HepG2 (cell line): ENCODE measurements around the gene HNF1B. TPM values are rescaled to one million over a fixed set of nuclear protein-coding genes. Genes with fewer than 3 reads are reported as not detected.
A peak's percentile ranks its signal among the peaks of the same experiment; 100 is the strongest.

Source experiments
- ATAC-seq: fragments of 200-7000 bp; cut with Tn5 transposase; 3 replicates; pipeline ENCODE4 v1.9.1; 2020; ENCODE audit warnings: mild to moderate bottlenecking, moderate library complexity
- BruUV-seq: library from RNA; stranded (reverse); fragments of 400-500 nt; replicated peaks from 2 replicates; lab custom pipeline; 2021; lab: Mats Ljungman, UMichigan
- CTCF ChIA-PET: fragments of 300-600 bp; formaldehyde crosslinking; extraction: SDS; loops from one replicate; lab custom pipeline; 2021; ENCODE audit warnings: low total read pairs, inconsistent platforms, low intra/inter-chr PET ratio; lab: Yijun Ruan, JAX
- POLR2A ChIA-PET: fragments of 350-600 bp; sonication (Branson Sonifier 250); formaldehyde crosslinking; loops from one replicate; lab custom pipeline; 2020; ENCODE audit warnings: antibody characterized with exemption, inconsistent platforms; lab: Yijun Ruan, JAX
- DNase-seq: peaks from one replicate; pipeline ENCODE4 v3.0.0-alpha.2; 2015; ENCODE audit warnings: low spot score
- FAIRE-seq: peaks from 3 replicates; lab custom pipeline; 2011; peaks lifted over from hg19 to GRCh38; lab: Jason Lieb, UNC
- H2AFZ ChIP-seq: one replicate; pipeline ENCODE4 v1.6.1; 2011; ENCODE audit warnings: low read length, inconsistent platforms
- H3K27ac ChIP-seq: fragments of 300-600 bp; 3 replicates; pipeline ENCODE4 v1.8.0; 2011; ENCODE audit warnings: mixed run types, mild to moderate bottlenecking, mixed read lengths, low read length, inconsistent platforms; ENCODE audit not compliant: insufficient read depth; ENCODE audit errors: extremely low read length
- H3K27me3 ChIP-seq, 2 experiments: fragments of 200-600 bp in 1 of 2; 2 replicates in 1 of 2; 3 replicates in 1 of 2; pipeline versions ENCODE4 v1.6.0 to v1.8.0; 2011; ENCODE audit warnings: low read length in 2 of 2, mild to moderate bottlenecking in 2 of 2, moderate library complexity in 2 of 2, inconsistent platforms in 1 of 2; ENCODE audit not compliant: insufficient read depth in 2 of 2, control insufficient read depth in 1 of 2
- H3K36me3 ChIP-seq, 2 experiments: fragments of 200-600 bp in 1 of 2; replicated peaks in 1 of 2; 2 replicates in 1 of 2; 3 replicates in 1 of 2; pipeline versions ENCODE4 v1.5.1 to v1.8.0; 2011; ENCODE audit warnings: low read length in 2 of 2, inconsistent platforms in 1 of 2; ENCODE audit not compliant: insufficient read depth in 2 of 2, control insufficient read depth in 1 of 2
- H3K4me1 ChIP-seq: 2 replicates; pipeline ENCODE4 v1.5.1; 2012; ENCODE audit warnings: low read length, inconsistent platforms; ENCODE audit not compliant: insufficient read depth
- H3K4me2 ChIP-seq: 2 replicates; pipeline ENCODE4 v1.6.0; 2011; ENCODE audit warnings: low read depth, low read length, inconsistent platforms
- H3K4me3 ChIP-seq, 3 experiments: fragments of 200-600 bp in 1 of 3; sonication (generic), shearing (Covaris generic) in 1 of 3; replicated peaks in 1 of 3; 2 replicates each; pipeline ENCODE4 v1.5.1; 2011 to 2016; ENCODE audit warnings: low read length in 3 of 3, inconsistent platforms in 2 of 3, low read depth in 2 of 3, mild to moderate bottlenecking in 2 of 3, control low read depth in 1 of 3, mixed read lengths in 1 of 3; ENCODE audit not compliant: insufficient read depth in 1 of 3
- H3K79me2 ChIP-seq: one replicate; pipeline ENCODE4 v1.6.1; 2011; ENCODE audit warnings: low read length, inconsistent platforms; ENCODE audit not compliant: insufficient read depth
- H3K9ac ChIP-seq: 2 replicates; pipeline ENCODE4 v1.6.0; 2011; ENCODE audit warnings: mild to moderate bottlenecking, low read depth, low read length, inconsistent platforms; ENCODE audit not compliant: insufficient read depth
- H3K9me3 ChIP-seq: 2 replicates; pipeline ENCODE4 v1.5.1; 2012; ENCODE audit warnings: mild to moderate bottlenecking, low read length
- H4K20me1 ChIP-seq: 2 replicates; pipeline ENCODE4 v1.6.0; 2011; ENCODE audit warnings: inconsistent platforms, mild to moderate bottlenecking, low read length, moderate library complexity; ENCODE audit not compliant: insufficient read depth
- PHF5A ChIP-seq: IDR thresholded peaks from one replicate; pipeline ENCODE4 v1.6.1; 2018; ENCODE audit warnings: low read depth, missing genetic modification reagents; ENCODE audit not compliant: unreplicated experiment
- POGK ChIP-seq: sonication (generic); formaldehyde crosslinking; conservative IDR thresholded peaks from 2 replicates; pipeline ENCODE4 v1.8.0; 2022; ENCODE audit warnings: mild to moderate bottlenecking, moderate library complexity, missing genetic modification reagents
- PREB ChIP-seq: sonication (generic); formaldehyde crosslinking; IDR thresholded peaks from 2 replicates; pipeline ENCODE4 v1.4.0; 2020; ENCODE audit warnings: missing genetic modification reagents
- RERE ChIP-seq: IDR thresholded peaks from 2 replicates; pipeline ENCODE4 v1.6.1; 2016; ENCODE audit warnings: low read depth, missing genetic modification reagents, missing compliant biosample characterization
- ZFY ChIP-seq: sonication (generic); formaldehyde crosslinking; IDR thresholded peaks from 2 replicates; pipeline ENCODE4 v1.4.0; 2020; ENCODE audit warnings: missing genetic modification reagents
- ZNF281 ChIP-seq: sonication (generic); formaldehyde crosslinking; IDR thresholded peaks from 2 replicates; pipeline ENCODE4 v1.4.0; 2020; ENCODE audit warnings: missing genetic modification reagents, borderline replicate concordance
- ZNF549 ChIP-seq: sonication (generic); formaldehyde crosslinking; IDR thresholded peaks from 2 replicates; pipeline ENCODE4 v1.5.0; 2020; ENCODE audit warnings: missing genetic modification reagents
- ZNF629 ChIP-seq: sonication (generic); formaldehyde crosslinking; conservative IDR thresholded peaks from 2 replicates; pipeline ENCODE4 v1.5.0; 2020; ENCODE audit warnings: missing genetic modification reagents
- ZUFSP ChIP-seq: sonication (generic); formaldehyde crosslinking; IDR thresholded peaks from 2 replicates; pipeline ENCODE4 v1.9.0; 2021; ENCODE audit warnings: missing genetic modification reagents, mild to moderate bottlenecking, borderline replicate concordance
- WGBS: methylation state at CpG from one replicate; pipeline ENCODE4 v1.1.6; 2017; ENCODE audit warnings: low lambda C conversion rate; 5-methylcytosine and 5-hydroxymethylcytosine counted together
- in situ Hi-C: cut with HindIII; loops from 2 replicates; pipeline ENCODE4 v1.10.0; 2017; ENCODE audit warnings: low pct_unique_long_range_greater_than_20kb; ENCODE audit not compliant: extremely low pct_ligation_motif_present
- intact Hi-C: fragments of 100-400 bp; cut with micrococcal nuclease; formaldehyde crosslinking; loops from one replicate; pipeline ENCODE4 v1.10.0; 2022; ENCODE audit not compliant: unreplicated experiment
- polyA plus RNA-seq, 8 experiments: library from polyadenylated mRNA; depleted of rRNA in 3 of 8; stranded (reverse) in 7 of 8; unstranded in 1 of 8; fragments of >200 nt; fragmentation: Illumina TruSeq in 4 of 8; extraction: Trizol in 4 of 8; gene quantifications; 2 replicates each; pipeline versions ENCODE4 v1.2.1 to v1.2.3, GENCODE V29; 2011 to 2016; ENCODE audit warnings: low read depth in 4 of 8, missing spikeins in 1 of 8, mixed read lengths in 1 of 8; ENCODE audit not compliant: insufficient read depth in 1 of 8
- total RNA-seq, 5 experiments: library from RNA; depleted of rRNA; stranded (reverse); fragments of >200 nt; fragmentation: Illumina TruSeq; extraction: Trizol; gene quantifications; 2 replicates each; pipeline ENCODE4 v1.2.3, GENCODE V29; 2016; ENCODE audit warnings: low read depth in 1 of 5

Gene HNF1B
- total and polyA plus RNA-seq, 2 of the 13 experiments (the other 11 are each of a cell fraction or from before 2014, with no cell fraction given) = 1.9 to 5.3 TPM

GRCh38 chr17:37718324-37719048 is 26.4 kb downstream of the HNF1B start:
- in situ Hi-C loops = no loop called here
- TF ChIP-seq PREB (CRISPR knock-in tag) (no peak), PHF5A (no peak), ZFY (CRISPR knock-in tag) (no peak), ZUFSP (no peak), ZNF549 (no peak), ZNF281 (CRISPR knock-in tag) (no peak), ZNF629 (CRISPR knock-in tag) (peak; percentile 97), POGK (peak; percentile 87), RERE (no peak)

More at GRCh38 chr17:37718324-37719048, 26.4 kb downstream of the HNF1B start:
- H3K9me3 ChIP-seq = no peaks in the 10 kb centered on the region
- no peaks in the 10 kb centered on the region for H3K27me3 ChIP-seq
- ATAC-seq (no peak), DNase-seq (no peak), FAIRE-seq (no peak)
- intact Hi-C loops = no loop called here
- H4K20me1 ChIP-seq = no peaks in the 10 kb centered on the region
- BruUV-seq = no TSS peak
- no peak overlapping the region for H3K4me2 ChIP-seq
- H3K27ac ChIP-seq = peak overlapping the region; percentile 67
- no peak overlapping the region for H2AFZ ChIP-seq
- WGBS = 96% methylated on average over 3 of the region's 3 CpGs
- ChIA-PET POLR2A (interaction anchor here (1.0 to 2.2 kb wide), 3 partner anchors 10 to 19 kb away, joined by 3 to 28 read pairs (median 3); no protein-coding TSS in a partner anchor), CTCF (no interaction called here)
- peaks cover 69% of the 10 kb centered on the region for H3K4me1 ChIP-seq
- no peak overlapping the region for H3K4me3 ChIP-seq
- H3K79me2 ChIP-seq = no peaks in the 10 kb centered on the region
- 0 out of 2 replicates have a peak overlapping the region, but pooled peaks have one; percentile 59 for H3K9ac ChIP-seq
- H3K36me3 ChIP-seq = peaks cover 5 to 17% of the 10 kb centered on the region in 2 experiments; a peak in 3 of 5 replicates
